DOHH2 (cell line): Measurements from ENCODE around the gene INHBB.

ENCODE experiments used
- EZH2phosphoT487 ChIP-seq: fragments of 200-600 bp; sonication (generic); IDR thresholded peaks from 2 replicates; pipeline ENCODE4 v1.6.1; 2017; ENCODE audit warnings: borderline replicate concordance, mild to moderate bottlenecking, antibody characterized with exemption, low read length, moderate library complexity, mixed read lengths
- TF ChIP-seq, protein P1 (sequence below): fragments of 200-600 bp; sonication (generic); IDR thresholded peaks from one replicate; pipeline ENCODE4 v1.5.1; 2014; ENCODE audit warnings: antibody characterized with exemption, mild to moderate bottlenecking, low read depth, low read length; ENCODE audit not compliant: poor library complexity, severe bottlenecking

- TF ChIP-seq, protein P1, sequence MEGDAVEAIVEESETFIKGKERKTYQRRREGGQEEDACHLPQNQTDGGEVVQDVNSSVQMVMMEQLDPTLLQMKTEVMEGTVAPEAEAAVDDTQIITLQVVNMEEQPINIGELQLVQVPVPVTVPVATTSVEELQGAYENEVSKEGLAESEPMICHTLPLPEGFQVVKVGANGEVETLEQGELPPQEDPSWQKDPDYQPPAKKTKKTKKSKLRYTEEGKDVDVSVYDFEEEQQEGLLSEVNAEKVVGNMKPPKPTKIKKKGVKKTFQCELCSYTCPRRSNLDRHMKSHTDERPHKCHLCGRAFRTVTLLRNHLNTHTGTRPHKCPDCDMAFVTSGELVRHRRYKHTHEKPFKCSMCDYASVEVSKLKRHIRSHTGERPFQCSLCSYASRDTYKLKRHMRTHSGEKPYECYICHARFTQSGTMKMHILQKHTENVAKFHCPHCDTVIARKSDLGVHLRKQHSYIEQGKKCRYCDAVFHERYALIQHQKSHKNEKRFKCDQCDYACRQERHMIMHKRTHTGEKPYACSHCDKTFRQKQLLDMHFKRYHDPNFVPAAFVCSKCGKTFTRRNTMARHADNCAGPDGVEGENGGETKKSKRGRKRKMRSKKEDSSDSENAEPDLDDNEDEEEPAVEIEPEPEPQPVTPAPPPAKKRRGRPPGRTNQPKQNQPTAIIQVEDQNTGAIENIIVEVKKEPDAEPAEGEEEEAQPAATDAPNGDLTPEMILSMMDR: no peak
- no peak for TF ChIP-seq EZH2phosphoT487
Observed at GRCh38 chr2:120360307-120360855, 14.4 kb downstream of the INHBB start.
